SK-N-SH (cell line): ENCODE measurements around the gene SAP30BP.

Experiments used
- CHD2 ChIP-seq: fragments of 150-350 bp; IDR thresholded peaks from 2 replicates; pipeline ENCODE4 v1.6.1; 2018; ENCODE audit warnings: low read length; ENCODE audit not compliant: partially characterized antibody
- JUND ChIP-seq: IDR thresholded peaks from 2 replicates; pipeline ENCODE4 v1.4.0; 2012
- MXI1 ChIP-seq: IDR thresholded peaks from 2 replicates; pipeline ENCODE4 v1.6.1; 2012; ENCODE audit warnings: mild to moderate bottlenecking, low read depth, low read length, improper control_type of control experiment
- RFX5 ChIP-seq: IDR thresholded peaks from 2 replicates; pipeline ENCODE4 v1.6.1; 2012; ENCODE audit warnings: mild to moderate bottlenecking, improper control_type of control experiment, low read length
- RXRA ChIP-seq: IDR thresholded peaks from 2 replicates; pipeline ENCODE4 v1.4.0; 2012; ENCODE audit warnings: low read depth, mild to moderate bottlenecking, borderline replicate concordance
- SIN3A ChIP-seq: IDR thresholded peaks from 2 replicates; pipeline ENCODE4 v1.6.1; 2012; ENCODE audit warnings: low read depth, mild to moderate bottlenecking, low read length, moderate library complexity, borderline replicate concordance
- SMC3 ChIP-seq: IDR thresholded peaks from 2 replicates; pipeline ENCODE4 v1.6.1; 2012; ENCODE audit warnings: low read depth, low read length, improper control_type of control experiment
- TAF1 ChIP-seq: IDR thresholded peaks from 2 replicates; pipeline ENCODE4 v1.6.1; 2012; ENCODE audit warnings: low read depth, mild to moderate bottlenecking, low read length, moderate library complexity, borderline replicate concordance
- TCF12 ChIP-seq: IDR thresholded peaks from 2 replicates; pipeline ENCODE4 v1.4.0; 2012
- TF ChIP-seq, protein P1 (sequence below): fragments of 200-600 bp; sonication (generic); IDR thresholded peaks from 2 replicates; pipeline ENCODE4 v1.6.1; 2017; ENCODE audit warnings: antibody characterized with exemption, mild to moderate bottlenecking, moderate library complexity

- no peak for TF ChIP-seq TAF1
- TF ChIP-seq, protein P1, sequence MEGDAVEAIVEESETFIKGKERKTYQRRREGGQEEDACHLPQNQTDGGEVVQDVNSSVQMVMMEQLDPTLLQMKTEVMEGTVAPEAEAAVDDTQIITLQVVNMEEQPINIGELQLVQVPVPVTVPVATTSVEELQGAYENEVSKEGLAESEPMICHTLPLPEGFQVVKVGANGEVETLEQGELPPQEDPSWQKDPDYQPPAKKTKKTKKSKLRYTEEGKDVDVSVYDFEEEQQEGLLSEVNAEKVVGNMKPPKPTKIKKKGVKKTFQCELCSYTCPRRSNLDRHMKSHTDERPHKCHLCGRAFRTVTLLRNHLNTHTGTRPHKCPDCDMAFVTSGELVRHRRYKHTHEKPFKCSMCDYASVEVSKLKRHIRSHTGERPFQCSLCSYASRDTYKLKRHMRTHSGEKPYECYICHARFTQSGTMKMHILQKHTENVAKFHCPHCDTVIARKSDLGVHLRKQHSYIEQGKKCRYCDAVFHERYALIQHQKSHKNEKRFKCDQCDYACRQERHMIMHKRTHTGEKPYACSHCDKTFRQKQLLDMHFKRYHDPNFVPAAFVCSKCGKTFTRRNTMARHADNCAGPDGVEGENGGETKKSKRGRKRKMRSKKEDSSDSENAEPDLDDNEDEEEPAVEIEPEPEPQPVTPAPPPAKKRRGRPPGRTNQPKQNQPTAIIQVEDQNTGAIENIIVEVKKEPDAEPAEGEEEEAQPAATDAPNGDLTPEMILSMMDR: no peak
- TF ChIP-seq MXI1: no peak
- no peak for TF ChIP-seq RFX5
- TF ChIP-seq CHD2: no peak
- TF ChIP-seq RXRA: no peak
- no peak for TF ChIP-seq JUND
- no peak for TF ChIP-seq TCF12
- no peak for TF ChIP-seq SIN3A
- no peak for TF ChIP-seq SMC3
Measured at GRCh38 chr17:75626496-75627038, 40.6 kb upstream of the SAP30BP start.
